SKM-1 (cell line): ENCODE results near the gene CNTNAP2.

ENCODE experiments used
- DNase-seq: peaks from one replicate; lab custom pipeline; 2025; ENCODE audit not compliant: unreplicated experiment; lab: John Stamatoyannopoulos, UW

CNTNAP2 gene

GRCh38 chr7:146414373-146414772, 297.8 kb downstream of the CNTNAP2 start:
- no peak for DNase-seq

DNA sequence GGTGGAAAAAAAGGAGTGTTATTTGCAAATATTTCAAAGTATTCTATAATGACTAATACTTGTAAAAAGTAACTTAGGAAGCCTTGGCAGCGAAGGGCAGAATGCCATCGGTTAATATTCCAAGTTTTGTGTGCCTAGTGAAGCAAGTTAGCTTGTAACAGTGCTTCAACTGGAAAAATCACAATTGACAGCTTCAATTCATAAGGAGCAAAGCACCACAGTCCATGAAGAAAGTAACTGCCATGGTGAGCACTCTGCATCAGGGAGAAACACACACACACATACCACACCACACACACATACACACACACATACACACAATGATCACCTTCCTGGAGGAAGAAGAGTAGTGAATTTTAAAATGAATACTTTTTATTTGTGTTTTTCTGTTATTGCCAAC, 298.3 kb downstream of the CNTNAP2 start:
- DNase-seq: no peak

DNA sequence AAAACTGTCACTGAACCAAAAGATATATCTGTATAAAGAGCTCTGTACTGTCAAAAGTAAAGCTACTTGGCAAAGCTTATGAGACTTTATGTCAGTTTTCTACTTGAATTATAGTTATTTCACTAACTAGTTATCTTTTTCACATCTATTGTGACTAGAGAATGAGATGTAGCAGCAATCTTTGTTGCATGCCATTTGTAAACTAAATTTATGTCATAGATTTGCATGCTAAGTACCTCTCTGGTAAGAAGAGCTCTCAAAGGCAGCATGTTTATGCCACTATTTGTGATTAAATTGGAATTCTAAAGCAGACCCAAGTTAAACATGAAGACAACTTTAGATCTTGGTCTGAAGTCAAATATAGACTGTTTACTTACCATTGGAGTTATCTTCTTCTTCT, 300.6 kb downstream of the CNTNAP2 start:
- DNase-seq: no peak

GRCh38 chr7:146423446-146423845, 306.8 kb downstream of the CNTNAP2 start:
- DNase-seq: no peak

- no peak for DNase-seq
Measured at GRCh38 chr7:146424084-146424483, 307.5 kb downstream of the CNTNAP2 start.

DNA sequence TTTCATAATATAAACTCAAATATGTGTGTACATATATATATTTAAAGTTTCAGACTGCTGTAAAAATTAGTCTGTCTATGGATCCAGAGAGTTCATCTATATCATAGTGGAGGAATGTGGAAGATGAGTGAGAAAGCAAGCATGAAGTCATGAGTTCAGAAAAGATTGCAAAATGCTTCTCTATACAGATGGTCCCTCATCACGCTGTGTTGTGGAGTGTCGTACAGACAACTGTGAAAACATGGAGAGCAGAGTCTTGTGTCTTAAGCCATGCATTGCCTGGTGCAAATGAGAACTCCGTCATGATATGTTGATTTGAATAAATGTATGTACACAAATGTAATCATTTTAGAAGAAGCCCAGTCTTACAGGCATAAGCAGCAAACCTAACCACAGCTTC, 316.9 kb downstream of the CNTNAP2 start:
- no peak for DNase-seq

DNA sequence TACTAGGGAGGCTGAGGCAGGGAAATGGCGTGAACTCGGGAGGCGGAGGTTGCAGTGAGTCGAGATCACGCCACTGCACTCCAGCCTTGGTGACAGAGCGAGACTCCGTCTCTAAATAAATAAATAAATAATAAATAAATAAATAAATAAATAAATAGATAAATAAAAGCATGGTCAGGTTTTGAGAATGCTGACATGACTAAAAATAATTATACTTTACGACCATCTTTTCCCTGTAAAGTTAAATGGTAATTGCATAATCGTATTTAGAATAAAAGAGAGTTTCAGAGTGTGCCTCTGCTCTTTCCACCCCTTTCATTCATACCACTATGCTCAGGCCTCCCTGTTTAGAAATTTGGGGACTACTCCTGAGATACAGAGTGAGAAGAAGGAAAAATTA, 326.5 kb downstream of the CNTNAP2 start:
- DNase-seq: no peak

DNA sequence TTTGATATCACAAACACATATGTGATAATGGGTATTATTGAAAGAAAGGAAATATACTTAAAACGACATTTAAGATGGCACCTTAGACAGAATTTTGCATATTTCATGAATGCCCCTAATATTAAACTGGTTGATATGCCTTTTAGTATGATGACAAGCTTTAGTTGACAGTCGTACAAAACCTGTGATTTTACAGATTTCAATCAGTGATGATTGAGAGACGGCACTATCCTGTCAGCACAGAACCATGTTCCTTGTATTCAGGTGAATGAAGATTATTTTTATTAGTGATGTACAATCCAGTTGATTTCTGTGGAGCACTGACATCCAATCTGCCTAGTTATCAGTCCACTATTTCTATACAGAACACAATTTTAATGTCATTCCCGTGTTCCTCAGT, 333.0 kb downstream of the CNTNAP2 start:
- no peak for DNase-seq

DNA sequence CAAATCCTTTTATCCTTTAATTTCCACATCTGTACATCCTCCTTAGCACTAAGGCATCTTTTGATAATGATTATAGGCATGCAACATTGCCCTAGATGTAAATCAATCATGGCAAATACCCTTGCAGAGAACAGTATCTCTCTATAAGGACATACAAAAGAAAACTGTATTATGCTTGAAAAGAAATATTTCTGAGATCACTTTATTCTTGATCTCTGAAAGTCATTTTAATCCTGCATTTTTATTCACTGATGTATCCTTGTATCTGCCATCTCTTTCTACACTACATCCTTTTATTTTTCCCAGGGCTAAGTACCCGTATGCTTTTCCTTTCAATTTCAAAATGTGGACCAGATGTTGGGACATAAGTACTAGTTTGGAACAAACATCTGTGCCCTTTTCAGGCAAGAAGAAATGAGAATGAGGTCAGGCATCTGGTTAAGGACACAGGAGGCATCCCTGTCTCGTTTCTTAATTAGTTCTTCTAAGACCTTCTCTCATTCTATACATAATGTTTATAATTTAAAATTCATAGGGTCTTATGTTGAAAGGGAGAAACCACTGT, 338.6 kb downstream of the CNTNAP2 start:
- DNase-seq: no peak

DNA sequence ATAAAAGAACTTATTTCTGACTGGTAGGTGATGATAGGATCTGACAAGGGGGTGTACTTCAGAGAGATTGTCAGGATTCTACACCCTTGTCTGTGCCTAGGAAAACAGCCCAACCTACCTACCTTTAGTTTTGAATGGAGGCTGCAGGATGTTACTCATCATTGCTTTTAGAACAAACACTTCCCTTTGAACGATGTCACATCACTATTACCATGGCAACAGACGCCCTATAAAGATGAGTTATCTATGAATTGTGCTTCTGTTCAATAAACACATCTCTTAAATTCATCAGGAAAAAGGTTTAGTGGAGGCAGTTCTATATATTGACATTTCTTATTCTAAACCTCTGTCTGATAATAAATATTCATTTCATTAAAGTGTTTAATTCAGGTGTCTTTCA, 362.4 kb downstream of the CNTNAP2 start:
- no peak for DNase-seq

- DNase-seq: no peak
Measured at GRCh38 chr7:146486519-146486918, 369.9 kb downstream of the CNTNAP2 start.

DNA sequence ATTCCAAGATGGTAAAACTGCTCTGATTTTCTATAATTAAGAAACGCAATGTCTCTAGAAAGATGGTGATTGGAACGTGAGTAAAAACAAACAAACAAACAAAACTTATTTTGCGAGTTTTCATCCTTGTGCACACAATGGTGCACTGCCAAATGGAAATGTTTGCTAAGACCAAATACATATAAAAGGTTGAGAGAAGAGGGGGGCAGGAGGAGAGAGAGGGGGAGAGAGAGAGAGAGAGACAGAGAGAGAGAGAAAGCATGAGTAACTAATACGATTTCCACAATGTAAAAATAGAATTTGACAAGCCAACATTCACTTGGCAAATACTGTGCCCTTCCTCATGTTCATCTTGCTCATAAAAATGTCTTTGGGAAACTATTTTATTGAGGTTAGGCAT, 375.4 kb downstream of the CNTNAP2 start:
- no peak for DNase-seq

DNA sequence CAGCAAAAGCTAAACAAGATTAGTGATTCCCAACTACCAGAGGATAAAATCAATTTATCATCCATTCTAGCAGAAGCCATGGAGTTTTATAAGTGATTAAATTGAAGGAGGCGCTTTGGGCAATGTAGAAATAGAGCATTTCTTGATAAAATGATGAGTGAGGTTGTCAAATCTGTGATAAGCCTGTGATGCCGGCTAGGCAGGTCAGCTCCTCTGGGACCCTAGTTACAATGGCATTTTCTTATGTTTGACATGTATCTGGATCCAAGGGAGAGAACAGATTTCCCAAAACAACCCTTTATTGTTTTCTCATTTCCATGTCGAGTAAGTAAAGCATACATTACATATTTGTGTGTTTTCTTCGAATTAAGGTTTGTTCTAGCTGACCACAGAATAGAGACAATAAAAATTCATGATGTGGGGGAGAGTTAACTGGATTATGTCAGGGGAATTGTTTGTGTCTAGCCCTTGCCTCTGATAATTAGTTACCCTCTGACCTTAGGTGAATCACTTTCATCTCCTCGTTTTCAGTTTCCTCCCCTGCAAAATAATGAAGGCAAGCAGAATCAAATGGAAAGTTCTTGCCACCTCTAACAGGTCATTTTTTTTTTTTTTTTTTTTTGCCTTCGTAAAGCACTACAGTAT, 378.5 kb downstream of the CNTNAP2 start:
- DNase-seq: no peak

DNA sequence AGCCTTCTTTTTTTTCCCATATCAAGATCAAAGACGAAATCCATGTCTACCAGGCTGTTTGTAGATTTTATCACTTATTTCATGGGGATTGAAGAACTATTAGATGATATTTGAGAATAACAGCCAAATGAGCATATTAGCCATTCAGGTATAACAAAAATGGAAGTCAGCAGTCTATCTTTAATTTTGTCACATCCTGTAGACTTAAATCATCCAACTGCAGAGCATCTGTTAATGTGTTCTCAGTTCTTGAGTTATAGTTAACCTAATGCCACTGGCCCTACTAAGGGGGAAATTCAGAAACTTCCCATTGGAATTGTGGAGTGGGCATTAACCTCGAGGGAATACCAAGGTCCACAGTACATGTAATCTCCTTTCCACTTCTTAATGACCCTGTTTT, 380.1 kb downstream of the CNTNAP2 start:
- DNase-seq: no peak

DNA sequence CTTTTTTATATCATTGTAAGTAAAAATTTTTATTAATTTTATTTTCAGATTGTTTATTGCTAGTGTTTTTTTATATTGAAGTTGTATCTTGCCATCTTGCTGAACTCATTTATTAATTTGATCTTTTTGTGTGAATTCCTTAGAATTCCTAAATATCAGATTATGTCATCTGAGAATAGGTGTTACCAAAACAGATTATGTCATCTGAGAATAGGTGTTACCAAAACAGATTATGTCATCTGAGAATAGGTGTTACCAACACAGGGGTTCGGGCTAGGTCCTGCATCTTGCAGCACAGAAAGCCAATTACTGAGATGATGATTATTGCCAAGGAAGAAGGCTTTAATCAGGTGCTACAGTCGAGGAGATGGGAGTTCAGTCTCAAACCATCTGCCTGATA, 383.4 kb downstream of the CNTNAP2 start:
- no peak for DNase-seq

GRCh38 chr7:146503844-146504243, 387.2 kb downstream of the CNTNAP2 start:
- no peak for DNase-seq

DNA sequence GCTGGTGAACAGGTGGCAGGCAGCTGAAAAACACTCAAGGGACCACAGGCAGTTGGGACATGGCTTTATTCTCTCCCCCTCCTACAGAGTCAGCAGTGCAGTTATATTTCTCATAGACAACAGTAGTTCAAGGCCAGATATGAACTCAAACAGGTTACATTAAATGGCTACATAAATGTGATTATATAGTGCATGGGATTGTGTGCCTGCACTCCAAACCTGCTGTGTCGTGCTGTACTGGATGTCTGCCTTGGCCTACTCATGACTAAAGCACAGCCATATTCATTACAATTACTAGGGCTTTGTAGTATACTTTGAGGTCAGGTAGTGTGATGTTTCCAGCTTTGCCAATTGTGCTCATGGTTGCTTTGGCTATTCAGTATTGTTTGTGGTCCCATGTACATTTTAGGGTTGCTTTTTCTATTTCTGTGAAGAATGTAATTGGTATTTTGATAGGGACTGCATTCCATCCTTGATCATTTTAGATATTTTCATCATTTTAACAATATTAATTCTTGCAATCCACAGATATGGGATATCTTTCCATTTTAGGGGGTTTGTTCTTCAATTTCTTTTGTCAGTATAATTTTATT, 393.6 kb downstream of the CNTNAP2 start:
- no peak for DNase-seq

GRCh38 chr7:146514304-146514703, 397.7 kb downstream of the CNTNAP2 start:
- DNase-seq: no peak

DNA sequence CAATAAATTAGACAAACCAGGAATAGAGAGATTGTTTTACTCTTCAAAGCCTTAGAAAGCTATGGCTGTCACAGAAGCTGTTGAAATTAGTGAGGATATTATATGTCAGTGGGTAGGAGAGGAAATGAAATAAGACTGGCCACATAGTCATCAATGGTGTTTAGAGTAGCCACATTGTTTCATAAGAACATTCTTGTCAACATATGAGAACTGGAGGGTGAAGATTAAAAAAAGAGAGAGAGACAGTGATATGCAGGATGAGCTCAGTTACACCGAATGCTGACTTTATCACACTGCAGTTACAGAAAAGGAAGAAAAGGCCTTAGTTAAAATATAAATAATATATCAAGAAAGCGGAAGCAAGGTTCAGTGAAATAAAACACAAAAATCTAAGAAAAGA, 412.0 kb downstream of the CNTNAP2 start:
- no peak for DNase-seq

DNA sequence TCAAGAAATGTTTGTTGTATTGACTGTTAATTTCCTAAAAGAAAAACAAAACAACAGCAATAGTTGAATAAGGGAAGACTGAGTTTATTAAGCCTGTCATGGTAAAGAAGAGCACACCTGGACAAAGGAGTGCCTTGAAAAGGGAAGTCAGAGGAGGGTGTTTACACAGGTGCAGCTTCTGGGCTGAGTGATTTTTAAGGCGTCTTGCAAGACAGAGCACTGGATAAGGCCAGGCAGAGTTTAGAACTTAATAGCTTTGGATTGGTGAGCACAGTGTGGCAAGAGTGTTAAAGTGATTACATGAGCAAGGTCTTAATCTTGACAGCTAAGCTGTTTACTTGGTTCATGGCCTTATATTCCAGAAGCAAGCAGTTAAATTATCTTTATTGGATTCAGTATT, 423.2 kb downstream of the CNTNAP2 start:
- no peak for DNase-seq

DNA sequence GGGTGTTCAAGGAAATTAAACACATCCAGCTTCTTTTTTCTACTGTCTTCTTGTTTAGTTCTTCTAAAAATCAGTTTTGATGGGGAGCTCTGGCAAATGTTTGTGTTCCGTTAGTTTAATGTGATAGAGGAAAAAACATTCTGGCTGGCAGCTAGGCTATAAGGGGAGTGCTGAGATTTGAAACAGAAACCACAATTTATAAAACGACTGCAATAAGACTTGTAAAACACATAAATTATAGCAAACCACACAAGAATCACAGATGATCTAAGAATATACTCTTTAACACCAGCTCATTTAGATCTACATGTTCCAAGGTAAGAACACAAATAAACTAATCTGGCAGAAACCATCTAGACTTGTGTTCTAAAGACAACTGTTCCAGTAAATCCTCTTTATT, 425.5 kb downstream of the CNTNAP2 start:
- DNase-seq: no peak

DNA sequence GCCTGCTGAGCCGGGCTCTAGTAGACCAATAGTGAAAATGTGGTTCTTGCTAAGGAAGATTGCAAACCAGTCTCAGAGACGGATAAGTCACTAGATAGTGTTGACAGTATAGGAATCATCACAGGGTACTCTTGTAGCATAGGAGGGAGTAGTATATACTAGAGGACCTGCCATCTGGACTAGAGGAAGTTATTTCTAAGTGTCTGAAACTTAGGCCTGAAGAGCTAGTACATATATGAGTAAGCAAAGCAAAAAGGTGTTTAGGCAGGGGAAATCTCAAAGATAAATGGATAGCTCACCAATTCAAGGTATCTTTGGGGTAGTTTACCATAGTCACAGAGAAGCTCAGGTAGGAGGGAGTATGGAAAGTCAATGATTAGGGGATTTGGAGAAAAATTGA, 428.1 kb downstream of the CNTNAP2 start:
- no peak for DNase-seq

- DNase-seq: no peak
Measured at GRCh38 chr7:146548816-146549215, 432.2 kb downstream of the CNTNAP2 start.
